ENCODE measurements around the gene TRRAP. TPM values are rescaled to one million over a fixed set of nuclear protein-coding genes. Genes with fewer than 3 reads are reported as not detected.
"Not testable (repeated sequence)": the region's sequence is repeated elsewhere in the genome, so short reads cannot be mapped to it uniquely, and the experiment has no call there.

The TRRAP gene
- total RNA-seq, 4 donors from 2014 or later = 12.1 to 25.6 (median 16.7) TPM

- intact Hi-C loops (cut with DNase I) = loop anchor here (5.0 kb wide), 1 partner anchor 404 kb away; no protein-coding TSS in a partner anchor
- Histone ChIP-seq H3K27ac (no peak overlapping the region), H3K9me3 (no peaks in the 10 kb centered on the region), H3K4me3 (no peak overlapping the region), H3K36me3 (no peaks in the 10 kb centered on the region), H3K4me1 (no peaks in the 10 kb centered on the region), H3K27me3 (peaks cover 0 to 44% (median 0%) of the 10 kb centered on the region in 4 donors)
- TF ChIP-seq CTCF (IDR thresholded peaks at IDR 0.05) = peak; percentile 91 to 98 (median 94)
- TF ChIP-seq POLR2A (IDR thresholded peaks at IDR 0.05) = no peak
- DNase-seq = no peak
- WGBS, 2 donors = 34 to 48% methylated on average over 8 to 9 of the region's 11 CpGs
Observed at GRCh38 chr7:98841179-98841997, 36.9 kb upstream of the TRRAP start.

GRCh38 chr7:98842552-98842951, 35.8 kb upstream of the TRRAP start:
- not testable (repeated sequence) for H3K4me3 ChIP-seq, H3K9me3 ChIP-seq, H3K4me1 ChIP-seq, H3K36me3 ChIP-seq, H3K27ac ChIP-seq, DNase-seq
- H3K27me3 ChIP-seq = peaks cover 0 to 33% (median 0%) of the 10 kb centered on the region in 4 donors
- 55 to 63% methylated on average over 1 to 2 of the region's 2 CpGs for WGBS, 2 donors
- intact Hi-C loops (cut with DNase I) = loop anchor here (5.0 kb wide), 1 partner anchor 405 kb away; no protein-coding TSS in a partner anchor

DNA sequence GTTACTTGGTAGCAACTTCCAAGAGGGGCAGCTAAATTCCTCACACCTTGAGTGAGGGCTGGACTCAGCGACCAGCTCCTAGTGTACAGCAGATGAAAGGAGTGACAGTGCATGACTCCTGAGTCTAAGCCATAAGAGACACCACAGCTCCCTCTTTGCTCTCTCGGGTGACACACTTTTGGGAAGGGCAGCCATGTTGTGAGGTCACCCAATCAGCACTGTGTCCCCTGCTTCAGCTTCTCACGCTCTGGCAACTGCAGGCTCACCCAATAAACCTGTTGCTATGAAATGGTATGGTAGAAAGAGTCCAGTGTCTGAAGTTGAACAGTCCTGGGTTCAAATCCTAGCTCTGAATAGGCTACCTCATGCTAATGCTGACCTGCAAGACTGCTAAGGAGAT, 29.4 kb upstream of the TRRAP start:
- H3K27ac ChIP-seq = no peak overlapping the region
- no peak for DNase-seq
- H3K27me3 ChIP-seq = no peaks in the 10 kb centered on the region
- H3K9me3 ChIP-seq = peaks cover 0 to 23% (median 3%) of the 10 kb centered on the region in 3 donors
- H3K36me3 ChIP-seq = no peaks in the 10 kb centered on the region
- H3K4me3 ChIP-seq = no peak overlapping the region
- intact Hi-C loops (cut with DNase I) = no loop called here
- no peak for TF ChIP-seq CTCF (IDR thresholded peaks at IDR 0.05)
- no peak for TF ChIP-seq POLR2A (IDR thresholded peaks at IDR 0.05)
- WGBS, 2 donors = 83 to 89% methylated on average over 2 to 3 of the region's 3 CpGs
- no peaks in the 10 kb centered on the region for H3K4me1 ChIP-seq

- DNase-seq = no peak
- H3K4me3 ChIP-seq = no peak overlapping the region
- H3K4me1 ChIP-seq = no peaks in the 10 kb centered on the region
- H3K36me3 ChIP-seq = no peaks in the 10 kb centered on the region
- 42 to 66% methylated on average over 4 of the region's 4 CpGs for WGBS, 2 donors
- no peak for TF ChIP-seq POLR2A (IDR thresholded peaks at IDR 0.05)
- TF ChIP-seq CTCF (IDR thresholded peaks at IDR 0.05) = no peak
- intact Hi-C loops (cut with DNase I) = no loop called here
- H3K27ac ChIP-seq = no peak overlapping the region
- peaks cover 0 to 7% (median 0%) of the 10 kb centered on the region in 4 donors for H3K27me3 ChIP-seq
- H3K9me3 ChIP-seq = peaks cover 0 to 21% (median 3%) of the 10 kb centered on the region in 3 donors
Observed at GRCh38 chr7:98852826-98853225, 25.5 kb upstream of the TRRAP start.

- Histone ChIP-seq H3K9me3 (no peaks in the 10 kb centered on the region), H3K27me3 (peaks cover 0 to 17% (median 0%) of the 10 kb centered on the region in 4 donors), H3K36me3 (no peaks in the 10 kb centered on the region), H3K4me1 (no peaks in the 10 kb centered on the region), H3K27ac (no peak overlapping the region), H3K4me3 (no peak overlapping the region)
- 50 to 71% methylated on average over 3 to 11 of the region's 24 CpGs for WGBS, 2 donors
- intact Hi-C loops (cut with DNase I) = no loop called here
- TF ChIP-seq POLR2A (IDR thresholded peaks at IDR 0.05) (no peak), CTCF (IDR thresholded peaks at IDR 0.05) (no peak)
- DNase-seq = no peak
Observed at GRCh38 chr7:98855610-98856422, 22.5 kb upstream of the TRRAP start.

Measured in esophagus squamous epithelium (tissue), 5 donors.